ENCODE results near the gene SPEM1. TPM values are rescaled to one million over a fixed set of nuclear protein-coding genes. Genes with fewer than 3 reads are reported as not detected.

SPEM1 gene
- total RNA-seq, 1 donor from 2014 or later, result not detected

GRCh38 chr17:7417056-7417655, 3.0 kb upstream of the SPEM1 start:
- no peak for DNase-seq (ENCODE audit: extremely low read depth, low read depth, low spot score)

DNA sequence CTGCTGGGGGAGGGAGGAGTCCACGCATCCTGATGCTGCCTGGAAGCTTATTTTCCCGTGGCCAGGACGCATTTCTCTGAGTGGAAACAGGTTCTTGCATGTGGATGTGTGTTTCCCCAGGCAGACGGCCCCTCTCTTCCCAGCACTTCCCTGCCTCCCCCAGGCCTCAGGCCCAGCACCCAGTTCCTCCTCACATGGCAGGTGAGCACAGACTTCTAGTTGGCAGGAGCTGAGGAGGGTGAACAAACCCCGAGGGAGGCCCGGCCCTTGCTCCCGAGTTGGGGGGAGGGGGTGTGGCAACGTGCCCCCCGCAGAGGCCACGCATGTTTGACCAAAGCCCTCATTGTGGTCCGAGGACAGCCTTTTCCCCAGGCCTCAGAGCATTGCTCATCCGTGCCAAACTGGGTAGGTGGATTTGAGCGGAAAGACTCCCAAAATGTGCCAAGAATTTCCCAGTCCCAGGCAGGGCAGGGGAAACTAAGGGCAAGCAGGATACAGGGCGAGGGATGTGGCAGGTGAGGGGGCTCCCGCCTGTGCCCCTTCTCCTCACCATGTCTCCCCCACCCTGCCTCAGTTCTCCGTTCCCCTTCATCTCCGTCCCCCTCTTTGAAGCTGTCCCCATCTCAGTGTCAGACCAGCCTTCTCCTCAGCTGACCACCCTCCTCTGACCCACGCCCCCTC, 1.5 kb upstream of the SPEM1 start:
- no peak for DNase-seq (ENCODE audit: extremely low read depth, low read depth, low spot score)

- no peak for DNase-seq (ENCODE audit: extremely low read depth, low read depth, low spot score)
Observed at GRCh38 chr17:7421186-7421585, 1.1 kb downstream of the SPEM1 start.

DNA sequence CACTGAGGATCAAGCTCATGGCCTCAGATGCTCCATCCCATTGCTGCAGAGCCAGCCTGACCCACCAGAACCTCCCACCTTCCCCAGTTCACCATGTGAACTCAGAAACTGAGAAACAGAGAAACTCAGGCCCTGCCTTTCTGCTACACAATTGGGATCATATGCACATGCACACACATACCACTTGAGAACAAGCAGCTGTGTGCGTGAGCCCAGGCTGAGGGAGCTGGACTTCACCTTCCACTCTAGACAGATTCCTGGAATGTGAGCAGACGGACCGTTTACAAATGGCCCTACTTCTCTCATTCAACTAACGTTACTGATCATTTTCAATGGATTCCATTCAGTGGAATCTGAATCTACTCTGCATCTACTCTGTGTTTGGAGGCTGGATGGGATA, 3.6 kb downstream of the SPEM1 start:
- DNase-seq (ENCODE audit: extremely low read depth, low read depth, low spot score), result no peak

- DNase-seq (ENCODE audit: extremely low read depth, low read depth, low spot score), result no peak
Observed at GRCh38 chr17:7425316-7425715, 5.2 kb downstream of the SPEM1 start, which contains the start of gene SPEM2. TSS of gene SPEM2 (plus strand) at chr17:7425616. CDS start at chr17:7425689, 73 bp downstream.

DNA sequence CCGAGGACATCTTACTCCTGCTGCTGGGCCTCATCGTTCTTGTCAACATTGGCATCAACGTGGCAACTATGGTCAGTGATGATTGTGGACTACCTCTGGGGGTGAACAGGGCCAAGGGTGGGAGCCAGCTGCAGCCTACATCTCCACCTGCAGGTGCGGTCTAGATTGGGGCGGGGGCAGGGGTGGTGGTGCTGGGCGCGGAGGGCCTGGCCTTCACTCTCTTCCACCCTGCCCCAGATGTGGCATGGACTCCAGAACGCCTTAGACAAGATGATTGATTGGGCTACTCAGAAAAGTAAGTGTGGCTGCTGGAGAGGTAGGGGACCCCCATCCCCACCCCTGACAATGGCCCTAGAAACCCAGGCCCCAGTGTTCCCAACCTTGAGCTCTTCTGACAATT, 5.6 kb downstream of the SPEM1 start:
- DNase-seq (ENCODE audit: extremely low read depth, low read depth, low spot score), result no peak

GRCh38 chr17:7426203-7426863, 6.2 kb downstream of the SPEM1 start:
- no peak for DNase-seq (ENCODE audit: extremely low read depth, low read depth, low spot score)

GRCh38 chr17:7426896-7427489, 6.9 kb downstream of the SPEM1 start:
- no peak for DNase-seq (ENCODE audit: extremely low read depth, low read depth, low spot score)

DNA sequence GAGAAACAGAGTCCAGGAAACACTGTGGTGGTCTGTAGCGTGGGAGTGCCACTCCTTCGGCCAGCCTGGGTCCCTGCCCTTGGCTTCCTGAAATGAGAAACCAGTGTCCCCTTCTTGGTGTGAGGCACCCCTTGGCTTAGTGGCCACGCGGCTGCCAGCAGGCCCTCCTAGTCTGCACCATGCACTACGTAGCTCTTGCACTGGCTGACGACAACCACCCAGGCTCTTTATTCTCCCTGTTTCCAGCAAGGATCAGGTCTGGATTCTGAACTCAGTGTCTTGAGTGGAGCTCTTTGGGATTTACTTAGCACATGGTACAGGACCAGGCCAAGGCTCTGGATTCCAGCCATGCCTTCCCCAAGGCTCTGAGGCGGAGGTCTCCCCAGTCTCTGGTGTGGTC, 7.4 kb downstream of the SPEM1 start:
- DNase-seq (ENCODE audit: extremely low read depth, low read depth, low spot score), result no peak

GRCh38 chr17:7428557-7428956, 8.4 kb downstream of the SPEM1 start, which contains the start of gene SPEM3:
TSS of gene SPEM3 (plus strand) at chr17:7428857. CDS start at chr17:7428903, 46 bp downstream.
- no peak for DNase-seq (ENCODE audit: extremely low read depth, low read depth, low spot score)

DNA sequence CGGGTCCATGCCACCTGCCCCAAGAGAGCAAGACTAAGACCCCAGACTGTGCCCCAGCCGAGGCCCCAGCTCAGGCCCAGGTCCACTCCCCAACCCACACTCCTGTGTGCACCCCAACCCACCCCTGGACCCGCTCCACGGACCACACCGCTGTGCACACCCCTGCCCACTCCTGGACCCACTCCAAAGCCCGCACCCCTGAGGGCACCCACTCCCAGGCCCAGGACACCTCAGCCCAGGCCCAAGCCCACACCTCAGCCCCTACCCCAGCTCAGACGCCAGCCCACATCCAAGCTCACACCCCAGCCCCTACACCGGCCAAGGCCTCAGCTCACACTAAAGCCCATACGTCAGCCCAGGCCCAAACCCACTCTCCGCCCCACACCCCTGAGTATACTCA, 9.6 kb downstream of the SPEM1 start:
- DNase-seq (ENCODE audit: extremely low read depth, low read depth, low spot score), result no peak

GRCh38 chr17:7431231-7431630, 11.1 kb downstream of the SPEM1 start:
- no peak for DNase-seq (ENCODE audit: extremely low read depth, low read depth, low spot score)

DNA sequence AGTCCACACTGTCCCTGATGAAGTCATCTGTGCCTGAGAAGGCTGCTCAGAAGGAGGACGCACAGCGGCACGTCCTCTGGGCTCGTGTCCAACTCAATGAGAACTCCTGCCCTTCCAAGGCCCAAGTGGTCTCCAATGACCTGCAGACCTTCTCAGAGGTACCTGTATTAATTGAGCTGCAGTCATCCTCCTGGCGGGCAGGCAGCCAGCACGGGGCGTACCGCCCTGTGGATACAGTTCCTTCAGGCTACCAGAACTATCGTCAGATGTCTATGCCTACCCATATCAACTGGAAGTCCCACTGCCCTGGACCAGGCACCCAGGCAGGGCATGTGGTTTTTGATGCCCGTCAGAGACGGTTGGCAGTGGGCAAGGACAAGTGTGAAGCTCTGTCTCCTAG, 12.2 kb downstream of the SPEM1 start:
- DNase-seq (ENCODE audit: extremely low read depth, low read depth, low spot score), result no peak

DNA sequence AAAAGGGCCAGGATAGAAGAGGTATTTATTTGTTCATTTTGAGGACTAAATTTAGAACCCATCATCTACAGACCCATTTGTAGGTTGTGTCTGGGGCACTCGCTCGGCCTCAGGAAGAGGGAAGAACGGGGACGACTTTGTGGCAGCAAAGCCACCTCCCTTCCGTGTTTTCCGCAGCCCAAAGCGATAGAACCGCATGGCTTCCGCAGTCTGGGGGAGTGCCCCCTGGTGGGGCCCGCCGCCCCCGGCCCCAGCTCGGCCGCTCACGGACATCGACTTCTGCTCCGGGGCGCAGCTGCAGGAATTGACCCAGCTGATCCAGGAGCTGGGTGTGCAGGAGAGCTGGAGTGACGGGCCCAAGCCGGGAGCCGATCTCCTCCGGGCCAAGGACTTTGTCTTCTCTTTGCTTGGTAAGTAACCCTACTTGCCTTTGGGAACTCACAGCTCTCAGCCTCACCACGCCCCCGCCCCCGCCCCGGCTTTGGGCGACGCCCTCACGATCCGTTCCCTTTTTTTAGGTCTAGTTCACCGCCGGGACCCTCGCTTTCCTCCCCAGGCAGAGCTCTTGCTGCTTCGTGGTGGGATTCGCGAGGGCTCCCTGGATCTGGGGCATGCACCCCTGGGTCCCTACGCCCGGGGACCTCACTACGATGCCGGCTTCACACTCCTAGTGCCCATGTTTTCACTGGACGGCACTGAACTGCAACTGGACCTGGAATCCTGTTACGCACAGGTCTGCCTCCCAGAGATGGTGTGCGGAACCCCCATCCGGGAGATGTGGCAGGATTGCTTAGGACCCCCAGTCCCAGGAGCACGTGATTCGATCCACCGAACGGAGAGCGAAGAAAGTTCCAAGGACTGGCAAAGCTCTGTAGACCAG, 15.8 kb downstream of the SPEM1 start:
- DNase-seq (ENCODE audit: extremely low read depth, low read depth, low spot score), result no peak

DNA sequence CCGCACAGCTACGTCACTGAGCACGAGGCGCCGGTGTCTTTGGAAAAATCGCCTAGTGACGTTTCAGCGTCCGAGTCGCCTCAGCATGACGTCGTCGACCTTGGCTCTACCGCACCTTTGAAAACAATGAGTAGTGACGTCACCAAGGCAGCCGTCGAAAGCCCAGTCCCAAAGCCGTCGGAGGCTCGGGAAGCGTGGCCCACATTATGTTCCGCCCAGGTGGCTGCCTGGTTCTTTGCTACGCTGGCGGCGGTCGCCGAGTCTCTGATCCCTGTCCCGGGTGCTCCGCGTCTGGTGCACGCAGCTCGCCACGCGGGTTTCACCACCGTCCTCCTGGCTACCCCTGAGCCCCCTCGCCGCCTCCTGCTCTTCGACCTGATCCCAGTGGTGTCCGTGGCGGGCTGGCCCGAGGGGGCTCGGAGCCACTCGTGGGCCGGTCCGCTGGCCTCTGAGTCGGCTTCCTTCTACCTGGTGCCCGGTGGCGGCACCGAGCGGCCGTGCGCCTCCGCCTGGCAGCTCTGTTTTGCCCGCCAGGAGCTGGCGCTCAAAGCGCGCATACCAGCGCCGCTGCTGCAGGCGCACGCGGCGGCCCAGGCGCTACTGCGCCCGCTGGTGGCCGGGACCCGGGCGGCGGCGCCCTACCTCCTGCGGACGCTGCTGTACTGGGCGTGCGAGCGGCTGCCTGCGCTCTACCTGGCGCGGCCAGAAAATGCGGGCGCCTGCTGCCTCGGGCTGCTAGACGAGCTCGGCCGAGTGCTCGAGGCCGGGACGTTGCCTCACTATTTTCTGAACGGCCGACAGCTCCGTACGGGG, 16.6 kb downstream of the SPEM1 start:
- no peak for DNase-seq (ENCODE audit: extremely low read depth, low read depth, low spot score)

GRCh38 chr17:7437369-7437863, 17.3 kb downstream of the SPEM1 start:
- no peak for DNase-seq (ENCODE audit: extremely low read depth, low read depth, low spot score)

- no peak for DNase-seq (ENCODE audit: extremely low read depth, low read depth, low spot score)
Observed at GRCh38 chr17:7437950-7438614, 18.0 kb downstream of the SPEM1 start.

DNA sequence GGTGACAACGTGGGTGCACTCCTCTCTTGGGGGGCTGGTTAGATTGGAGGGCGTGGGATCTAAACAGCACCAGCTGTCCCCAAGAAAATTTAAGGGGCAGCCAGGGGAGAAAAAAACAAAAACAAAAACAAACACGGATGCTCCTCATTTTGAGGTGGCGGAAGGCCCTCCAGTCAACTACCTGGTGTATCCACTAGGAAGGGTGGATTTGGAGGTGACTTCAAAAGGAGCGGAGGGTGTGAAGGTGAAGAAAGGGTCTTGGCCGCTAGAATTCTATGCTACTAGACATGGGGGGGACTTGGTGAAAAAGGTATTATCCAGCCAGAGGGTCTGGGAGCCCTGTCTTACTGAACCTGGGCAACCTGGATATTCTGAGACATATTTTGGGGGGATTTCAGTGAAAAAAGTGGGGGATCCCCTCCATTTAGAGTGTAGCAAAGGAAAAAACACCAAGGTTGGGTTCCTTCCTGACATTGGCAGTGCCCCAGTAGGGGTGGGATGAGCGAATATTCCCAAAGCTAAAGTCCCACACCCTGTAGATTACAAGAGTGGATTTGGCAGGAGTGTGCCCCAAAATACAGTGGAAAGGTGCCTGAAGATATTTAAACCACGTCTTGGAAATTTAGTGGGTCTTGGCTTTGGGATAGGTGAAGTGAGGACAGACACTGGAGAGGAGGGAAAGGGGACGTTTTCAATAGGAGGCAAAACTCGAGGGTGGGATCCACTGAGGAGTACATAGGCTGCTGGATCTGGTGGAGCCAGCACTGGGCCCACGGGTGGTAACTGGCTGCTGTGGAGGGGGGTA, 18.7 kb downstream of the SPEM1 start:
- DNase-seq (ENCODE audit: extremely low read depth, low read depth, low spot score), result no peak
